Tongue (tissue), 2 donors: Measurements from ENCODE around the gene CUZD1. TPM values are rescaled to one million over a fixed set of nuclear protein-coding genes. Genes with fewer than 3 reads are reported as not detected.

Source experiments
- DNase-seq: peaks from one replicate; pipeline ENCODE4 v3.0.0-alpha.2; 2015
- total RNA-seq: library from RNA; depleted of rRNA; stranded (reverse); fragments of >200 nt; gene quantifications from one replicate; pipeline ENCODE4 v1.2.3, GENCODE V29; 2014

Gene CUZD1
- total RNA-seq, 1 donor from 2014 or later = 0.31 TPM

GRCh38 chr10:122814493-122814892 is 31.2 kb downstream of the CUZD1 start:
- no peak for DNase-seq

GRCh38 chr10:122812751-122813150 is 32.9 kb downstream of the CUZD1 start:
- no peak for DNase-seq

- no peak for DNase-seq
These were observed 43.4 kb downstream of the CUZD1 start for GRCh38 chr10:122802282-122802681.

GRCh38 chr10:122798704-122799231 is 46.9 kb downstream of the CUZD1 start:
- DNase-seq = no peak

GRCh38 chr10:122796796-122797195 is 48.9 kb downstream of the CUZD1 start:
- DNase-seq = no peak

GRCh38 chr10:122795924-122796323 is 49.7 kb downstream of the CUZD1 start:
- DNase-seq = no peak

- peak; percentile 63 for DNase-seq
These were observed 59.4 kb downstream of the CUZD1 start for GRCh38 chr10:122786269-122786668.

GRCh38 chr10:122782911-122783310 is 62.7 kb downstream of the CUZD1 start:
- no peak for DNase-seq

Other genes starting within 250 kb of the CUZD1 start
- gene C10orf120, start 146.0 kb downstream of the CUZD1 start, total RNA-seq = not detected
- gene FAM24B, start 33.7 kb upstream of the CUZD1 start, total RNA-seq = 7.5 TPM
- not detected for gene FAM24A, start 64.8 kb upstream of the CUZD1 start, total RNA-seq
- 9.7 TPM for gene C10orf88, start 108.4 kb upstream of the CUZD1 start, total RNA-seq
- 3.0 TPM for gene PSTK, start 134.5 kb upstream of the CUZD1 start, total RNA-seq
- 10.6 TPM for gene IKZF5, start 162.9 kb upstream of the CUZD1 start, total RNA-seq
- gene ACADSB, start 163.1 kb upstream of the CUZD1 start, total RNA-seq = 24.7 TPM